Activated CD4-positive, alpha-beta T cell treated with anti-CD3 and anti-CD28 coated beads, Interleukin-2, amount 50 U/mL, for 16 hours (primary cell): Measurements from ENCODE around the gene RPL36A.

ENCODE experiments used
- DNase-seq: peaks from one replicate; pipeline ENCODE4 v3.0.0-alpha.2; 2020

Gene RPL36A

GRCh38 chrX:101393530-101394305 lies 2.9 kb downstream of the RPL36A start:
- DNase-seq: no peak

GRCh38 chrX:101394372-101394771 lies 3.6 kb downstream of the RPL36A start:
- DNase-seq: no peak

- DNase-seq: no peak
Measured at GRCh38 chrX:101395789-101396188, 5.0 kb downstream of the RPL36A start.

GRCh38 chrX:101397779-101398178 lies 7.0 kb downstream of the RPL36A start:
- no peak for DNase-seq

- DNase-seq: no peak
Measured at GRCh38 chrX:101398694-101399093, 7.9 kb downstream of the RPL36A start.

GRCh38 chrX:101399825-101400224 lies 9.0 kb downstream of the RPL36A start:
- DNase-seq: no peak

GRCh38 chrX:101407167-101407747 lies 16.4 kb downstream of the RPL36A start:
- DNase-seq: no peak

- DNase-seq: peak; percentile 94
Measured at GRCh38 chrX:101407748-101408531, 17.1 kb downstream of the RPL36A start, which contains the start of the genes GLA and HNRNPH2. Gene GLA, minus strand, starts transcription at chrX:101407925. Its CDS starts 22 bp downstream, at chrX:101407903. Gene HNRNPH2, plus strand, starts transcription at chrX:101408222. Its CDS starts 3,767 bp downstream, at chrX:101411989.

GRCh38 chrX:101408532-101408841 lies 17.7 kb downstream of the RPL36A start:
- no peak for DNase-seq

- DNase-seq: no peak
Measured at GRCh38 chrX:101409043-101409442, 18.2 kb downstream of the RPL36A start.

- DNase-seq: no peak
Measured at GRCh38 chrX:101410461-101410860, 19.6 kb downstream of the RPL36A start.

- DNase-seq: no peak
Measured at GRCh38 chrX:101411984-101412383, 21.2 kb downstream of the RPL36A start.

- DNase-seq: peak; percentile 71
Measured at GRCh38 chrX:101415180-101416145, 24.7 kb downstream of the RPL36A start.

GRCh38 chrX:101416691-101417090 lies 25.9 kb downstream of the RPL36A start:
- no peak for DNase-seq

- DNase-seq: no peak
Measured at GRCh38 chrX:101417190-101417589, 26.4 kb downstream of the RPL36A start.

GRCh38 chrX:101417981-101418841 lies 27.4 kb downstream of the RPL36A start:
- DNase-seq: peak; percentile 43

GRCh38 chrX:101419489-101419888 lies 28.7 kb downstream of the RPL36A start:
- DNase-seq: no peak

- DNase-seq: no peak
Measured at GRCh38 chrX:101427954-101428353, 37.1 kb downstream of the RPL36A start.

- DNase-seq: peak; percentile 58
Measured at GRCh38 chrX:101429934-101430333, 39.1 kb downstream of the RPL36A start.

- DNase-seq: peak; percentile 63
Measured at GRCh38 chrX:101430457-101431078, 39.8 kb downstream of the RPL36A start.

GRCh38 chrX:101442085-101442484 lies 51.3 kb downstream of the RPL36A start:
- DNase-seq: no peak
